ENCODE results near the gene RUNX1.

Gene RUNX1

GRCh38 chr21:34926803-34927467, 122.2 kb downstream of the RUNX1 start:
- H3K27me3 ChIP-seq, result no peaks in the 10 kb centered on the region
- H3K36me3 ChIP-seq, result no peaks in the 10 kb centered on the region
- peaks cover 26 to 28% of the 10 kb centered on the region in 2 experiments for H3K4me1 ChIP-seq (ENCODE audit: control insufficient read depth in 1 of 2, insufficient read depth in 1 of 2, low read depth in 1 of 2, low read length in 1 of 2)
- no peak overlapping the region for H3K4me3 ChIP-seq (ENCODE audit: low read depth in 1 of 2, low read length in 1 of 2)
- no peaks in the 10 kb centered on the region for H3K9me3 ChIP-seq
- TF ChIP-seq CTCF (IDR thresholded peaks at IDR 0.05), result no peak
- H3K27ac ChIP-seq, result peak overlapping the region; percentile 52

- H3K36me3 ChIP-seq, result no peaks in the 10 kb centered on the region
- H3K9me3 ChIP-seq, result no peaks in the 10 kb centered on the region
- no peak for TF ChIP-seq CTCF (IDR thresholded peaks at IDR 0.05)
- H3K27me3 ChIP-seq, result no peaks in the 10 kb centered on the region
- H3K27ac ChIP-seq, result peak overlapping the region; percentile 53
- H3K4me3 ChIP-seq (ENCODE audit: low read depth in 1 of 2, low read length in 1 of 2), result no peak overlapping the region
- peaks cover 26 to 28% of the 10 kb centered on the region in 2 experiments for H3K4me1 ChIP-seq (ENCODE audit: control insufficient read depth in 1 of 2, insufficient read depth in 1 of 2, low read depth in 1 of 2, low read length in 1 of 2)
Measured at GRCh38 chr21:34925597-34925996, 123.5 kb downstream of the RUNX1 start.

GRCh38 chr21:34924771-34925419, 124.2 kb downstream of the RUNX1 start:
- peak overlapping the region; percentile 53 for H3K27ac ChIP-seq
- H3K27me3 ChIP-seq, result no peaks in the 10 kb centered on the region
- H3K36me3 ChIP-seq, result no peaks in the 10 kb centered on the region
- peaks cover 23 to 28% of the 10 kb centered on the region in 2 experiments for H3K4me1 ChIP-seq (ENCODE audit: control insufficient read depth in 1 of 2, insufficient read depth in 1 of 2, low read depth in 1 of 2, low read length in 1 of 2)
- no peaks in the 10 kb centered on the region for H3K9me3 ChIP-seq
- TF ChIP-seq CTCF (IDR thresholded peaks at IDR 0.05), result no peak
- no peak overlapping the region for H3K4me3 ChIP-seq (ENCODE audit: low read depth in 1 of 2, low read length in 1 of 2)

GRCh38 chr21:34924194-34924593, 124.9 kb downstream of the RUNX1 start:
- Histone ChIP-seq H3K27me3 (no peaks in the 10 kb centered on the region), H3K9me3 (no peaks in the 10 kb centered on the region), H3K4me3 (ENCODE audit: low read depth in 1 of 2, low read length in 1 of 2) (no peak overlapping the region), H3K36me3 (no peaks in the 10 kb centered on the region), H3K4me1 (ENCODE audit: control insufficient read depth in 1 of 2, insufficient read depth in 1 of 2, low read depth in 1 of 2, low read length in 1 of 2) (peaks cover 23 to 28% of the 10 kb centered on the region in 2 experiments), H3K27ac (peak overlapping the region; percentile 53)
- TF ChIP-seq CTCF (IDR thresholded peaks at IDR 0.05), result no peak

- H3K4me3 ChIP-seq (ENCODE audit: low read depth in 1 of 2, low read length in 1 of 2), result no peak overlapping the region
- H3K4me1 ChIP-seq (ENCODE audit: control insufficient read depth in 1 of 2, insufficient read depth in 1 of 2, low read depth in 1 of 2, low read length in 1 of 2), result peaks cover 23 to 28% of the 10 kb centered on the region in 2 experiments
- no peak for TF ChIP-seq CTCF (IDR thresholded peaks at IDR 0.05)
- H3K9me3 ChIP-seq, result no peaks in the 10 kb centered on the region
- no peaks in the 10 kb centered on the region for H3K36me3 ChIP-seq
- no peaks in the 10 kb centered on the region for H3K27me3 ChIP-seq
- no peak overlapping the region for H3K27ac ChIP-seq
Measured at GRCh38 chr21:34923626-34924025, 125.5 kb downstream of the RUNX1 start.
